ENCODE results near the gene GCK.

- TF ChIP-seq, protein P1, sequence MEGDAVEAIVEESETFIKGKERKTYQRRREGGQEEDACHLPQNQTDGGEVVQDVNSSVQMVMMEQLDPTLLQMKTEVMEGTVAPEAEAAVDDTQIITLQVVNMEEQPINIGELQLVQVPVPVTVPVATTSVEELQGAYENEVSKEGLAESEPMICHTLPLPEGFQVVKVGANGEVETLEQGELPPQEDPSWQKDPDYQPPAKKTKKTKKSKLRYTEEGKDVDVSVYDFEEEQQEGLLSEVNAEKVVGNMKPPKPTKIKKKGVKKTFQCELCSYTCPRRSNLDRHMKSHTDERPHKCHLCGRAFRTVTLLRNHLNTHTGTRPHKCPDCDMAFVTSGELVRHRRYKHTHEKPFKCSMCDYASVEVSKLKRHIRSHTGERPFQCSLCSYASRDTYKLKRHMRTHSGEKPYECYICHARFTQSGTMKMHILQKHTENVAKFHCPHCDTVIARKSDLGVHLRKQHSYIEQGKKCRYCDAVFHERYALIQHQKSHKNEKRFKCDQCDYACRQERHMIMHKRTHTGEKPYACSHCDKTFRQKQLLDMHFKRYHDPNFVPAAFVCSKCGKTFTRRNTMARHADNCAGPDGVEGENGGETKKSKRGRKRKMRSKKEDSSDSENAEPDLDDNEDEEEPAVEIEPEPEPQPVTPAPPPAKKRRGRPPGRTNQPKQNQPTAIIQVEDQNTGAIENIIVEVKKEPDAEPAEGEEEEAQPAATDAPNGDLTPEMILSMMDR (IDR thresholded peaks at IDR 0.05) = no peak
- TF ChIP-seq POLR2A (IDR thresholded peaks at IDR 0.05) = no peak
These were observed 37.3 kb downstream of the GCK start for GRCh38 chr7:44151956-44152355.

All from heart left ventricle (tissue), 13 donors.